Keratinocyte (primary cell): ENCODE data around the gene CBX7. TPM values are rescaled to one million over a fixed set of nuclear protein-coding genes. Genes with fewer than 3 reads are reported as not detected.

Experiments
- DNase-seq: peaks from one replicate; pipeline ENCODE4 v3.0.0-alpha.2; 2011; ENCODE audit warnings: low read depth, missing footprints, low spot score
- FAIRE-seq: peaks from 2 replicates; lab custom pipeline; 2011; peaks lifted over from hg19 to GRCh38; lab: Jason Lieb, UNC
- H2AFZ ChIP-seq: 2 replicates; pipeline ENCODE4 v1.6.0; 2012; ENCODE audit warnings: low read length, control low read depth, inconsistent platforms; ENCODE audit not compliant: control insufficient read depth
- H3K27ac ChIP-seq: 2 replicates; pipeline ENCODE4 v1.5.1; 2011; ENCODE audit warnings: low read length; ENCODE audit not compliant: control insufficient read depth, insufficient read depth
- H3K27me3 ChIP-seq: 3 replicates; pipeline ENCODE4 v1.6.0; 2011; ENCODE audit warnings: low read length; ENCODE audit not compliant: control insufficient read depth, insufficient read depth; ENCODE audit errors: extremely low read depth
- H3K36me3 ChIP-seq, 2 experiments: 2 replicates in 1 of 2; 3 replicates in 1 of 2; pipeline ENCODE4 v1.5.1; 2011; ENCODE audit warnings: low read length in 2 of 2, mild to moderate bottlenecking in 1 of 2; ENCODE audit not compliant: control insufficient read depth in 2 of 2, insufficient read depth in 2 of 2; ENCODE audit errors: extremely low read depth in 1 of 2
- H3K4me1 ChIP-seq: 3 replicates; pipeline ENCODE4 v1.5.1; 2011; ENCODE audit warnings: low read length; ENCODE audit not compliant: control insufficient read depth, insufficient read depth; ENCODE audit errors: extremely low read depth
- H3K4me2 ChIP-seq: 3 replicates; pipeline ENCODE4 v1.6.0; 2011; ENCODE audit warnings: low read depth, low read length; ENCODE audit not compliant: control insufficient read depth, insufficient read depth; ENCODE audit errors: extremely low read depth
- H3K4me3 ChIP-seq, 3 experiments: fragments of 200-600 bp in 1 of 3; sonication (generic) in 1 of 3; 2 replicates in 2 of 3; 3 replicates in 1 of 3; pipeline ENCODE4 v1.5.1; 2011 to 2016; ENCODE audit warnings: low read length in 3 of 3, mild to moderate bottlenecking in 3 of 3, control low read depth in 2 of 3, inconsistent platforms in 1 of 3, low read depth in 1 of 3, mixed read lengths in 1 of 3, mixed run types in 1 of 3, moderate library complexity in 1 of 3; ENCODE audit not compliant: control insufficient read depth in 2 of 3, insufficient read depth in 2 of 3; ENCODE audit errors: extremely low read depth in 1 of 3
- H3K79me2 ChIP-seq: 2 replicates; pipeline ENCODE4 v1.6.0; 2012; ENCODE audit warnings: low read length; ENCODE audit not compliant: control insufficient read depth, insufficient read depth
- H3K9ac ChIP-seq: 3 replicates; pipeline ENCODE4 v1.6.0; 2011; ENCODE audit warnings: low read length; ENCODE audit not compliant: control insufficient read depth, insufficient read depth; ENCODE audit errors: extremely low read depth
- H3K9me1 ChIP-seq: 3 replicates; pipeline ENCODE4 v1.6.0; 2011; ENCODE audit warnings: low read length; ENCODE audit not compliant: control insufficient read depth, insufficient read depth; ENCODE audit errors: extremely low read depth
- H3K9me3 ChIP-seq: 2 replicates; pipeline ENCODE4 v1.5.1; 2012; ENCODE audit warnings: low read depth, low read length; ENCODE audit not compliant: control insufficient read depth
- H4K20me1 ChIP-seq: 3 replicates; pipeline ENCODE4 v1.6.0; 2011; ENCODE audit warnings: low read length; ENCODE audit not compliant: control insufficient read depth, insufficient read depth; ENCODE audit errors: extremely low read depth
- EZH2 ChIP-seq: IDR thresholded peaks from one replicate; pipeline ENCODE4 v1.6.1; 2012; ENCODE audit warnings: inconsistent platforms, mild to moderate bottlenecking, low read length, moderate library complexity
- dilution Hi-C: fragments of 300-500 bp; cut with MboI; formaldehyde crosslinking; loops from one replicate; pipeline ENCODE4 v1.7.0; 2020; ENCODE audit warnings: low sequenced_read_pairs; ENCODE audit not compliant: extremely low pct_ligation_motif_present
- polyA plus RNA-seq, 5 experiments: library from polyadenylated mRNA; depleted of rRNA in 3 of 5; stranded (reverse) in 3 of 5; stranded (forward) in 1 of 5; unstranded in 1 of 5; fragments of >200 nt; gene quantifications; 1 replicate in 1 of 5; 2 replicates in 3 of 5; 3 replicates in 1 of 5; pipeline versions ENCODE4 v1.2.1 to v1.2.3, GENCODE V29; 2011 to 2012; ENCODE audit warnings: missing spikeins in 2 of 5, low read depth in 1 of 5, low replicate concordance in 1 of 5
- TF ChIP-seq, protein P1 (sequence below), 3 experiments: IDR thresholded peaks in 1 of 3; conservative IDR thresholded peaks in 1 of 3; optimal IDR thresholded peaks in 1 of 3; 2 replicates in 2 of 3; 3 replicates in 1 of 3; pipeline versions ENCODE3 to v1.5.1; 2011; ENCODE audit warnings: low read length in 3 of 3, mild to moderate bottlenecking in 3 of 3, moderate library complexity in 2 of 3, control low read depth in 1 of 3, inconsistent platforms in 1 of 3; ENCODE audit not compliant: insufficient read depth in 2 of 3; ENCODE audit errors: extremely low read depth in 1 of 3

The CBX7 gene
- polyA plus RNA-seq, 1 donor (not counting 4 experiments of a cell fraction or from before 2014, with no cell fraction given), result 1.3 TPM

DNA sequence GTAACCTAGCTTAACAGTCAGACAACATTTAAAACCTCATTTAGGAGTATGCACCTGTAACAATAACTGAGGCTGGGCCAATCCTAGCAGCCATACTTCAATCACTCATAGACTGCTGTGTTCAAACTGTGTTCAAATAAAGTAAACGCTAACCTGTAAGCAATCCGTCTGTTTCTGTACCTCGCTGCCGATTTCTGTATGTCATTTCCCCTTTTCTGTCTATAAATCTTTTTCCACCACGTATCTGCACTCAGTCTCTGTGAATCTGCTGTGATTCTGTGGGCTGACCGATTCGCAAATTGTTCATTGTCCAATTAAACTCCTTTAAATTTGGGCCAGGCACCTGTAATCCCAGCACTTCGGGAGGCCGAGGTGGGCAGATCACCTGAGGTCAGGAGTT, 43.1 kb downstream of the CBX7 start:
- Histone ChIP-seq H2AFZ (no peak overlapping the region), H3K4me1 (peaks cover 11% of the 10 kb centered on the region), H3K27me3 (no peaks in the 10 kb centered on the region), H3K9me1 (no peaks in the 10 kb centered on the region), H4K20me1 (no peaks in the 10 kb centered on the region), H3K9me3 (no peaks in the 10 kb centered on the region), H3K79me2 (no peaks in the 10 kb centered on the region), H3K4me2 (no peak overlapping the region), H3K4me3 (no peak overlapping the region), H3K9ac (no peak overlapping the region), H3K27ac (no peak overlapping the region), H3K36me3 (no peaks in the 10 kb centered on the region)
- dilution Hi-C loops, result no loop called here
- no peak for TF ChIP-seq EZH2
- TF ChIP-seq, protein P1, sequence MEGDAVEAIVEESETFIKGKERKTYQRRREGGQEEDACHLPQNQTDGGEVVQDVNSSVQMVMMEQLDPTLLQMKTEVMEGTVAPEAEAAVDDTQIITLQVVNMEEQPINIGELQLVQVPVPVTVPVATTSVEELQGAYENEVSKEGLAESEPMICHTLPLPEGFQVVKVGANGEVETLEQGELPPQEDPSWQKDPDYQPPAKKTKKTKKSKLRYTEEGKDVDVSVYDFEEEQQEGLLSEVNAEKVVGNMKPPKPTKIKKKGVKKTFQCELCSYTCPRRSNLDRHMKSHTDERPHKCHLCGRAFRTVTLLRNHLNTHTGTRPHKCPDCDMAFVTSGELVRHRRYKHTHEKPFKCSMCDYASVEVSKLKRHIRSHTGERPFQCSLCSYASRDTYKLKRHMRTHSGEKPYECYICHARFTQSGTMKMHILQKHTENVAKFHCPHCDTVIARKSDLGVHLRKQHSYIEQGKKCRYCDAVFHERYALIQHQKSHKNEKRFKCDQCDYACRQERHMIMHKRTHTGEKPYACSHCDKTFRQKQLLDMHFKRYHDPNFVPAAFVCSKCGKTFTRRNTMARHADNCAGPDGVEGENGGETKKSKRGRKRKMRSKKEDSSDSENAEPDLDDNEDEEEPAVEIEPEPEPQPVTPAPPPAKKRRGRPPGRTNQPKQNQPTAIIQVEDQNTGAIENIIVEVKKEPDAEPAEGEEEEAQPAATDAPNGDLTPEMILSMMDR (optimal IDR thresholded peaks at IDR 0.05 in 1 of 3, IDR thresholded peaks at IDR 0.05 in 1 of 3, conservative IDR thresholded peaks at IDR 0.05 in 1 of 3; ENCODE audit: extremely low read depth in 1 of 3, insufficient read depth in 2 of 3, low read length in 3 of 3), result no peak
- DNase-seq (no peak), FAIRE-seq (no peak)

- H3K4me3 ChIP-seq, result no peak overlapping the region
- H3K27me3 ChIP-seq, result no peaks in the 10 kb centered on the region
- DNase-seq, result no peak
- no peak overlapping the region for H3K9ac ChIP-seq
- H3K9me3 ChIP-seq, result no peaks in the 10 kb centered on the region
- H3K79me2 ChIP-seq, result no peaks in the 10 kb centered on the region
- peaks cover 6% of the 10 kb centered on the region for H3K4me1 ChIP-seq
- dilution Hi-C loops, result no loop called here
- H3K36me3 ChIP-seq, result no peaks in the 10 kb centered on the region
- TF ChIP-seq, protein P1 (optimal IDR thresholded peaks at IDR 0.05 in 1 of 3, IDR thresholded peaks at IDR 0.05 in 1 of 3, conservative IDR thresholded peaks at IDR 0.05 in 1 of 3; ENCODE audit: extremely low read depth in 1 of 3, insufficient read depth in 2 of 3, low read length in 3 of 3), result no peak
- no peak for TF ChIP-seq EZH2
- H2AFZ ChIP-seq, result no peak overlapping the region
- no peak overlapping the region for H3K4me2 ChIP-seq
- H4K20me1 ChIP-seq, result no peaks in the 10 kb centered on the region
- FAIRE-seq, result no peak
- H3K9me1 ChIP-seq, result no peaks in the 10 kb centered on the region
- H3K27ac ChIP-seq, result no peak overlapping the region
Observed at GRCh38 chr22:39108487-39108886, 44.0 kb downstream of the CBX7 start.
